ENCODE data around the gene CNOT1. TPM values are rescaled to one million over a fixed set of nuclear protein-coding genes. Genes with fewer than 3 reads are reported as not detected.
A peak's percentile ranks its signal among the peaks of the same experiment; 100 is the strongest.
"Not testable (repeated sequence)": the region's sequence is repeated elsewhere in the genome, so short reads cannot be mapped to it uniquely, and the experiment has no call there.

The CNOT1 gene
- total RNA-seq, 1 donor from 2014 or later = 132 TPM

GRCh38 chr16:58582971-58583765 lies 46.5 kb downstream of the CNOT1 start:
- peak; percentile 20 to 56 for DNase-seq (ENCODE audit: low read depth in 2 of 2)

DNA sequence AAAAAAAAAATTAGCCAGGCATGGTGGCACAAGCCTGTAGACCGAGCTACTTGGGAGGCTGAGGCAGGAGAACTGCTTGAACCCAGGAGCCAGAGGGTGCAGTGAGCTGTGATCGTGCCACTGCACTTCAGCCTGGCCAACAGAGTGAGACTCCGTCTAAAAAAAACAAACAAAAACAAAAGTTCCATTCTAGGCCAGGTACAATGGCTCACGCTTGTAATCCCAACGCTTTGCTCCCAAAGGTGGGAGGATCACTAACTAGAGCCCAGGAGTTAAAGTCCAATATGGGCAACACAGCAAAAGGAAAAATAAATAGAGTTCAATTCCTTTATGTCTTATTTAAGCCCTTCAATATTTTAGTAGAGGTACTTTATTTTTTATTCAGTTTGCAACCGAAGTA lies 47.5 kb downstream of the CNOT1 start:
- DNase-seq (ENCODE audit: low read depth in 2 of 2) = no peak

DNA sequence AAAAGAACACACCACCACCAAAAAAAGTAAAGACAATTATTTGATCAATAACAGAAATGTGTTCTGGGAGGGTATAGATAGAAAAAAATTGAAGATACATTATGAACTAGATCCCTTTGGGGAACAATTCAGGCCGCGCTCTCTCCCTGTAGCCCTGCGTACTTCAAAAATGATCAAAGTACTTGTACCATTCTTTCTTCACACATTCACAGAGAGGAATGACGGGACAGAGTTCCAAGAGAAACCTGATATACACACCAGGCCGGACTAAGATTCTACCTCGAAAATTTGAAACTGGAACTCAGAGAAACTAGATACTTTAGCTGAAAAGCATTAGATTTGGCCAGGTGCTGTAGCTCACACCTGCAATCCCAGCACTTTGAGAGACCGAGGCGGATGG lies 50.0 kb downstream of the CNOT1 start:
- DNase-seq (ENCODE audit: low read depth in 2 of 2) = no peak

DNA sequence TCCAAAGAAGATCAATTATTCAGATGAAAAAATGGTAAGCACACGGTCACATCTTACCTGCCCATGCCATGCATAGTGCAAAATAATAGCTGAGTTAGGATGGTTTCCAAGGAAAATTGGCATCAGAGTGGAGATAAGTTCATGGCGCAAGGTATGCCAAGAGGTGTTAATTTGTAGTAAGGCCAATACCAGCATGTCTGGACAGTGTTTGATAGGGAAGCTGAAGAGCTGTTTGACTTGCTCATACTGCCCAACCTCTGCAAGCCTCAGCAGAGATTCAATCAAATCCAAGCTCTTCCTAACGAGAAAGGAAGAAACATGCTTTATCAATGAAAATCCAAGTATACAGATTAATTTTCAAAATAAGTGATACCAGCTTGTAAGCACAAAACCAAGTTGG lies 51.0 kb downstream of the CNOT1 start:
- DNase-seq (ENCODE audit: low read depth in 2 of 2) = no peak

DNA sequence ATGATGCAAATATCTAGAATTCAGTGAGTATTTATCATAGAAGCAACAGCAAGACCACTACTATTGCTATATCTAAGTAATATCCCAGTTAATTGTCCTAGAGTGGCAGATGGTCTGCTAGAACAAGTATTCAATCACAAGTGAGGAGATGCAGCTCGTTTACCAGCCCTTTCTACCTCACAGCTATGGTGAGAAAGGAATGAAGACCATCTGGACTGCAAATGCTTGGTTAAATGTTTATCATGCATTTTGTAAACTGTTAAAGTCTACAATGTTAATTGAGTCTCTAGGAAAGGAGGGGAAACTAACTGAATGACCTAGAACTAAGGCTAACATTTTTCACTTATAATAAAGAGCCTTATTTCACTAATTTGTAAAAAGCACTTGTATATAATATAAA lies 52.5 kb downstream of the CNOT1 start:
- no peak for DNase-seq (ENCODE audit: low read depth in 2 of 2)

GRCh38 chr16:58574895-58575294 lies 54.7 kb downstream of the CNOT1 start:
- DNase-seq (ENCODE audit: low read depth in 2 of 2) = no peak

GRCh38 chr16:58565697-58566096 lies 63.9 kb downstream of the CNOT1 start:
- DNase-seq (ENCODE audit: low read depth in 2 of 2) = not testable (repeated sequence)

DNA sequence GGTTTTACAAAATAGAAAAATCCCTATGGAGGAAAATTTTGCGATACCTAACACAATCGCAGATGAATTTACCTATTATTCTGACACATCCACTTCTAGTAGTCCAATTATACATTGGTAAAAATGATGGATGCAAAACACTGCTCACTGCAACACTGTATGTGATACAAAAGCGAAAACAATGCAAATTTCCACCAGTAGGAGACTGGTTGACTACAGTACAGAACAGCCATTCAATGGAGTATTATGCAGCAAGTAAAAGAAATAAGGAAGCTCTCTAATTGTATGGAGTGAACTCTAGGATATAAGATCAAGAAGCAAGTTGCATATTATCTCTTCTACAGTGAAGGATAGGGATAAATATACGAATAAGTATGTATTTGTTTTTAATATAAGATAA lies 65.9 kb downstream of the CNOT1 start:
- no peak for DNase-seq (ENCODE audit: low read depth in 2 of 2)

DNA sequence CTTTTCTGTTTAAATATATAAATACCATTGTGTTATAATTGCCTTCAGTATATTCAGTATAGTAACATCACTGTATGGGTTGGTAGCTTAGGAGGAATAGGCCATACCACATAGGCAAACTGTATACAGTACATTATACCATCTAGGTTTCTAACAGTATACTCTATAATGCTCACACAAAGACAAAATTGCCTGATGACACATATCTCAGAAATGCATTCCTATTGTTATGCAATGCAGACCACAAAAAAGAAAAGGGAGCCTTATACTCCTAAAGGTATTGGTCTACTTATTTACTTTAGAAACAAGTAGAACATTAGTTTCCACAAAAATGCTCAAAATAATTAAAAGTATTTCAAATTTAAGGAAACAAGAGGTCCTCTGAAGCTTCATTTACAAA lies 66.4 kb downstream of the CNOT1 start:
- peak in 1 of 2 donors; percentile 9 for DNase-seq (ENCODE audit: low read depth in 2 of 2)

GRCh38 chr16:58556678-58557077 lies 72.9 kb downstream of the CNOT1 start:
- DNase-seq (ENCODE audit: low read depth in 2 of 2) = no peak

- no peak for DNase-seq (ENCODE audit: low read depth in 2 of 2)
Measured at GRCh38 chr16:58551496-58551895, 78.1 kb downstream of the CNOT1 start.

GRCh38 chr16:58548378-58548777 lies 81.2 kb downstream of the CNOT1 start:
- DNase-seq (ENCODE audit: low read depth in 2 of 2) = no peak

- DNase-seq (ENCODE audit: low read depth in 2 of 2) = no peak
Measured at GRCh38 chr16:58543685-58544084, 85.9 kb downstream of the CNOT1 start.

DNA sequence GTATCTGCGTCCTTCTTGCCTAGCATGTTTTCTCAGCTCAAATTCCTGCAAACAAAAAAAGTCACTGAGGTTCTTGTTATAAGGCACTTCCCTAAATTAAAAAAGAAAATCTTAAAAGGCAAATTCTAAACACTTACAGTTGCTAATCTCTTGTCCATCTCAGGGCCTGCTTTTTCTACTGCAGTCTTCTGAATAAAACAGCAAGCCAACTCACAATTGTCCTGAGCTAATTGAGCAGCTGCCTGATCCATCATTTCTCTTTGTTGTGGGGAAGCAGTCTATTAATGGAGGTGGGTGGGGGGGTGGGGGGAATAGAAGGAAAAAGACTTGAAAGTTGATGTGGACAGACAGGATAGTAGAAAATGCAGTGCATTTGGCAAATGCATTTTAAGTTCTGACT lies 87.3 kb downstream of the CNOT1 start:
- DNase-seq (ENCODE audit: low read depth in 2 of 2) = no peak

- no peak for DNase-seq (ENCODE audit: low read depth in 2 of 2)
Measured at GRCh38 chr16:58541711-58542110, 87.9 kb downstream of the CNOT1 start.

GRCh38 chr16:58537124-58537906 lies 92.3 kb downstream of the CNOT1 start:
- no peak for DNase-seq (ENCODE audit: low read depth in 2 of 2)

DNA sequence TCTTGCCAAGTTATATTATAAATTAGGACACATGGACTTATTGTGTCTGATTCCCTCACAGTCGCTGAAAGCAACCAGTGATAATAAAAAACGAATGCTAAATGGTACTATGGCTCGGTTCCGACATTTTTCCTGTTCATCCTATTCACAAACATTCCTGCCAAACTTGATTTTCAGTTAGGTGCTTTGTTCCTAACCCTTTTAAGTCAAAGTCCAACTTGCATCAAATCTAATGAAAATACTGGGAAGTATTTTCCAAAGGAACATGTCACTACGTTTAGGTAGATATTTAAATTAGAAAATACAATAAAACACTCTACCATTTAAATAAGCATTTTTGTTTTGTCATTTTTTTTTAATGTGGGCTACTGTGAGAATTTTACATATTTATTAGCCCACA lies 93.3 kb downstream of the CNOT1 start:
- no peak for DNase-seq (ENCODE audit: low read depth in 2 of 2)

DNA sequence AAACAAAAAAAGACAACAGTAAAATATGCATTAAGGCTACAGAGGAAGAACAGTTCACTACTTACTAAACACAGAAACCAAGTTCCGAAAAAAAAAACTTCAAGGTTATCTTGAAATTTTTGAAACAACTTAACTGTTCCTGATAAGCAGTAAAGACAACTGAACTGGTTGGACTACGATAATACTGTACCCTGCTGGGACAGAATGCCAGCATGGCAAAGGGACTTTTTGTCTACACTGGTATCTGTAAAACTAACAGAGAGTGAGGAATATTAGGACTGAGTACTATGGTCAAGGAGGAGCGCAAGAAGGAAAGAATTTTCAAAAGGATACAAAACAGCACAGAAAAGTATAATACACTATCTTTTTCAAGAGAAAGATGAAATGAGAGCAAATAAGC lies 94.5 kb downstream of the CNOT1 start:
- no peak for DNase-seq (ENCODE audit: low read depth in 2 of 2)

GRCh38 chr16:58533751-58534470 lies 95.7 kb downstream of the CNOT1 start:
- no peak for DNase-seq (ENCODE audit: low read depth in 2 of 2)

- no peak for DNase-seq (ENCODE audit: low read depth in 2 of 2)
Measured at GRCh38 chr16:58532414-58532813, 97.2 kb downstream of the CNOT1 start.

DNA sequence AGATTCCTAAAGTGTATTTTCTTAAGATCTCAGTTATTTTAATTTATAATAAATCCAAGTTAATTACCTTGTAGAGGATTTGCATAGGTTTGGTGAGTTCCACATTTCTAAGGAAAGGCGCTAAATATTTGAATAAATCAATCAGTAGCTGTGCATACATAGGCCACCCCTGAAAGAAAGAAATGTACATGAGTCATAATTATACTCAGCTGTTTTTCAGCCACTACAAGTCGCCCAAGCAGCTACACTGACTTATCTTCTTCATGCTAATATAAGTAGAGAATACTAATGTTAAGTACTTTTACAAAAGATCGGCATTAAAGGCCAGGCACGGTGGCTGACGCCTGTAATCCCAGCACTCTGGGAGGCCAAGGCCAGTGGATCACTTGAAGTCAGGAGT lies 99.4 kb downstream of the CNOT1 start:
- no peak for DNase-seq (ENCODE audit: low read depth in 2 of 2)

GRCh38 chr16:58519707-58520106 lies 109.9 kb downstream of the CNOT1 start:
- no peak for DNase-seq (ENCODE audit: low read depth in 2 of 2)
